ENCODE data around the gene SIAH1.

- TF ChIP-seq, protein P1, sequence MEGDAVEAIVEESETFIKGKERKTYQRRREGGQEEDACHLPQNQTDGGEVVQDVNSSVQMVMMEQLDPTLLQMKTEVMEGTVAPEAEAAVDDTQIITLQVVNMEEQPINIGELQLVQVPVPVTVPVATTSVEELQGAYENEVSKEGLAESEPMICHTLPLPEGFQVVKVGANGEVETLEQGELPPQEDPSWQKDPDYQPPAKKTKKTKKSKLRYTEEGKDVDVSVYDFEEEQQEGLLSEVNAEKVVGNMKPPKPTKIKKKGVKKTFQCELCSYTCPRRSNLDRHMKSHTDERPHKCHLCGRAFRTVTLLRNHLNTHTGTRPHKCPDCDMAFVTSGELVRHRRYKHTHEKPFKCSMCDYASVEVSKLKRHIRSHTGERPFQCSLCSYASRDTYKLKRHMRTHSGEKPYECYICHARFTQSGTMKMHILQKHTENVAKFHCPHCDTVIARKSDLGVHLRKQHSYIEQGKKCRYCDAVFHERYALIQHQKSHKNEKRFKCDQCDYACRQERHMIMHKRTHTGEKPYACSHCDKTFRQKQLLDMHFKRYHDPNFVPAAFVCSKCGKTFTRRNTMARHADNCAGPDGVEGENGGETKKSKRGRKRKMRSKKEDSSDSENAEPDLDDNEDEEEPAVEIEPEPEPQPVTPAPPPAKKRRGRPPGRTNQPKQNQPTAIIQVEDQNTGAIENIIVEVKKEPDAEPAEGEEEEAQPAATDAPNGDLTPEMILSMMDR (conservative IDR thresholded peaks at IDR 0.05), result no peak
- no peak for TF ChIP-seq EZH2 (IDR thresholded peaks at IDR 0.05; ENCODE audit: low read depth)
These were observed 45.7 kb upstream of the SIAH1 start for GRCh38 chr16:48430890-48431289.

Measured in PC-9 (cell line).